Embryonic facial prominence (tissue), 1 donor: ENCODE measurements around the gene GNAO1.

Experiments used
- DNase-seq: peaks from one replicate; pipeline ENCODE4 v3.0.0-alpha.2; 2016; ENCODE audit errors: extremely low spot score

GNAO1 gene

GRCh38 chr16:56332464-56333079 is 141.3 kb downstream of the GNAO1 start:
- DNase-seq, result no peak

GRCh38 chr16:56334761-56335160 is 143.5 kb downstream of the GNAO1 start:
- no peak for DNase-seq

DNA sequence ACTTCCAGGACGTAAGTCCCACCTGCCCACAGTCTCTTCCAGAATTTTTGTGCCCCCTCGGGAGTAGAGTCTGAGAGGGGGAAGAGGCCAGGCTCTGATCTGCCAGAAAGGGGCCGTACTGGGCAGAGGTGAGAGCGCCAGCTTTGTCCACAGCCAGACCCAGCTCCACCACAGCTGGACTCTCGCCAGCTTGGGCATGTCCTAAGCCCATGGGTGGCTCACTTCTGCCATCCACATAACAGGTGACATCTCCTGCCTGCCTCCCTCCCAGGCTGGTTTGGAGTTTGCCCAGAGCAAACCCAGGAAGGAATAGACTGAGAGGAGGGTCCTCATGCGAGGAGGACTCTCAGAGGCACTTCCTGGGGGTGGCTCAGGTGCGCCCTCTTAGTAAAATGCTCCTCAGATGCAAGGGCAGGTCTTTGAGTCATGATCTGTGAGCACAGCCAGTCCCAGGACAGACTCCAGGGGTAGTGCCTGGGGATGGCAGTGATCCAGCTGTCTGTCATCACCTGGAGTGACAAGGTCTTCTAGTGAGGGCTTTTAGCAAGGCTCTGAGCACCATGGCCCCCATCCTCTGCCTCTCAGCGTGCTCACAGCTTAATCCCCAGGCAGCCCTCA is 144.9 kb downstream of the GNAO1 start:
- DNase-seq, result no peak

GRCh38 chr16:56336711-56337110 is 145.4 kb downstream of the GNAO1 start:
- no peak for DNase-seq

DNA sequence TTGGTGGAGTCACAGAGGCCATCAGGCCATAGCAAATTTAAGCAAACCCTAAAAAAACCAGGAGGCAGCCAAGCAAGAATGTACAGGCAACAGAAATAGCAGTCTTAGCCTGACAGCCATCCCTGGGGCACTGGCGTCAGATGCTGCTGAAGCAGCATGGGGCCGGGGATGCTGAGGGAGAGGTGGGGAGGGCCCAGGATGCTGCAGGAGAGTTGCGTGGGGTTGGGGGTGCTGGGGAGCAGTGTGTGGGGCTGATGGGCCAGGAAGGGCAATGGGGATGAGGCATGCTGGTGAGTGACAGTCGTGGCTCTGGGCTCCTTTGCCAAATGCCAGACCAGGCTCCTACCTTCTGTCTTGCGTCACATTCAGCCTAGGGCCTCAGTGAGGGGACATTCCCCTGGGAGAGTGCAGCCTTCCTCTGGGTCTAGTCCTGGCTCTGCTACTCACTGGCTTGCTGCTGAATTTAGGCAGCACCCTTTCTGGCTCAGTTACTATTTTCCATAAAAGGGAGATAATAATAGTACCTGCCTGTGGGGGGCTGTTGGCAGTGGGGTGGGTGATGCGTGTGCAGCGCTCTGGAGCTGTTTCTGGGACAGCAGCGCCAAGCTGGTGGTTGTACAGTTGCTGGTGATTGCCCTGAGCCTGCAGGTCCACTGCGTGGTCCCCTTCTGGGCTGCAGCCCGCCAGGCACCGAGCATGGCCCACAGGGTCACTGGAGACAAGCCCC is 146.0 kb downstream of the GNAO1 start:
- DNase-seq, result no peak

DNA sequence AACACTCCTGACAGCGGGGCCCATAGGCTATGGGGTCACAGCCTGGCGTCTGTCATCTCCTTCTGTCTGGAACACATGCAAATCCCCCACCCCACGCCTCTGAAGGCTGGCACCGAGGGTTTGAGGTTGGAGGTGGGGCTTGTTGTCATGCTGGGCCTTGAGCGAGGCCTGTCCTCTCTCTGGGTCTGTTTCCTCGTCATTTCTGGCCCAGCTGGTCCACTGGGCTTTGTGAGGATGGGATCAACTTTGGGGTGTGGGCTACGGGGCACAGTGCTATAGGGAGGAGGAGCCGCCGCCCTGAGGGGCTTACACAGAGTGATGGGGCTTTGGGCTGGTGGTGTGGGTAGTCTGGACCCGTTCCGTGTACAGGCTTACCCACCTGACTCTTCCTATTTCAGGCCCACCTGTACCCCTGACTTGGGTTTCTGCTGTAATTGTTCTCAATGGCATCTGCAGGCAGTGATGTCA is 146.6 kb downstream of the GNAO1 start:
- DNase-seq, result no peak

GRCh38 chr16:56338566-56339318 is 147.5 kb downstream of the GNAO1 start:
- DNase-seq, result no peak

- DNase-seq, result no peak
Observed at GRCh38 chr16:56339431-56340195, 148.3 kb downstream of the GNAO1 start.

GRCh38 chr16:56340416-56340815 is 149.1 kb downstream of the GNAO1 start:
- no peak for DNase-seq

DNA sequence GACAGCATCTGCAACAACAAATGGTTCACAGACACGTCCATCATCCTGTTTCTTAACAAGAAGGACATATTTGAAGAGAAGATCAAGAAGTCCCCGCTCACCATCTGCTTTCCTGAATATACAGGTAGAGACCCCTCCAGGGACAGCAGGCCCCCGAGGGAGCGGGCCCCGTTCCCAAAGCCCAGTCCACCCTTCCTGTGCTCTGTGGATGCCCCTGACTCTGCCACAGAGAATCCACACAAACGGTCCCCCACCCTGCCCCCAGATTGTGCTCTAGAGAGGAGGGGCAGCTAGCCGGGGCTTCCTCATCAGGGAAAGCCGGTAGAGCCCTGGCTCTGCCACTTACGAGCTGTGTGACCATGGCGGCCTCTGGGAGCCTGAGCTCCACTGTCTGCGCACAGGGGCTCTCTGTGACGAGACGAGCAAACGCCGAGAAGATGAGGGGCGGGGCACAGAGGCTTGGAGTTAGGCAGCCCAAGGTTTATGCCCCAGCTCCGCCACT is 149.6 kb downstream of the GNAO1 start:
- no peak for DNase-seq

DNA sequence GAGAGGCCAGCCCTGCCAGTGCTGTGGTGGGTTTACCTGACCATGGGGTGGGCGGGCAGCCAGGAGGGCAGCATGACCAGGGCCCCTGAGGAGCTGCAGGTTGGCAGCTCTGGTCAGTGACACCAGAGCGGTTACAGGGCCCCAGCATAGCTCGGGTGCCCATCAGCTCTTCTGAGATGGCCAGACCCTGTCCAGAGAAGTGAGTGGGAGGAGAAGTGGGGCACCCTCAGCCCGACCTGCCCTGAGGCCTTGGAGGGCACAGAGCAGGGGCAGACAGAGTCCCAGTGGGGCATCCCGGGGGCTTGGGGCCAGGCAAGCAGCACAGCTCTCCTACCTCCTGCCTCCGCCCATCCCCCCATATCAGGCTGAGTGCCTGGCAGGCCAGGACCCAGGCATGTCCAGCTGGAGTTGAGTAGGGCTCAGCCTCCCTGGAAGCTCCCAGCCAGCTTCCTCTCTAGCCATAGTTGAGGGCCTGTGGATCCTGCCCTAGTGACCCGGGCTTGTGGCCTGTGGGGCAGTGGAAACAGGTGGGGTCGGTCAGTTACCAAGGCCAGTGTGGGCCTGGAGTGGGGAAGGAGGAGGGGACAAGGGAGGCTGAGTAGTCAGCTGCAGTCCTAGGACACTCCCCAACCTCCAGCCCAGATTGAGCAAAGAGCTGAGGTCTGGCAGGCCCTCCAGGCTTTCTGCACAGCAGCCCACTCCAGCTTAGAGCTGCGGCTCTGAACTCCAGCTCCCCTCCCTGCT is 150.5 kb downstream of the GNAO1 start:
- DNase-seq, result no peak

DNA sequence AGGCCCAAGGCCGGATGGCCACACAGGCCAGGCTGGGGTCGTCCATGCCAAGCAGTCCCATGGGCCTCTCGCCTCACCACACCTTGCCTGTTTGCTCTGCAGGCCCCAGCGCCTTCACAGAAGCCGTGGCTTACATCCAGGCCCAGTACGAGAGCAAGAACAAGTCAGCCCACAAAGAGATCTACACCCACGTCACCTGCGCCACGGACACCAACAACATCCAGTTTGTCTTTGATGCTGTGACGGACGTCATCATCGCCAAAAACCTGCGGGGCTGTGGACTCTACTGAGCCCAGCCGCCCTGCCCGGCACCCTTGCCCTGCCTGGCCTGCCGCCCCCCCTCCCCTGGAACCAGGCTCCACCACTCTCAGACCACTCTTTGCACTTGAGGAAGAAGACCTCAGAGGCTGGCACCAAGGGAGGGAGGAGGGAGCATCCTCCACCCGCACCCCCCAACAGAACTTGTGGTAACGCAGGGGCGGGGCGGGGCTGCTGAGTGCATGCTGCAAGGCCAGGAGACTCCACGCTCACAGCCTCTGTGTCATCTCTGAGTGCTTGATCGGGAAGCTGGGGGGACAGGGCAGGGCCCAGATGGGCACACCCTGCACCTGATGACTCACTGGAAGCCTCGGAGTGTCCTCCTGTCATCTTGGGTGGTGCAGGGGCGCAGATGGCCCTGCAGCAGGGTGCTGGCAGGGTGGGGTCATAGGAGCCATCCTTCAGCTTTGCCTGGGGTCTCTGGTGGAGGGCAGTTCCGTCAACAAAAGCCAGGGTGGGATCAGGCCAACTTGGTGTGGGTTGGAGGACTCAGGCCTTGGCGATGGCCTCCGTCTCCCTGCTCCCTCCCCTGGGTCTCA is 152.6 kb downstream of the GNAO1 start:
- no peak for DNase-seq

DNA sequence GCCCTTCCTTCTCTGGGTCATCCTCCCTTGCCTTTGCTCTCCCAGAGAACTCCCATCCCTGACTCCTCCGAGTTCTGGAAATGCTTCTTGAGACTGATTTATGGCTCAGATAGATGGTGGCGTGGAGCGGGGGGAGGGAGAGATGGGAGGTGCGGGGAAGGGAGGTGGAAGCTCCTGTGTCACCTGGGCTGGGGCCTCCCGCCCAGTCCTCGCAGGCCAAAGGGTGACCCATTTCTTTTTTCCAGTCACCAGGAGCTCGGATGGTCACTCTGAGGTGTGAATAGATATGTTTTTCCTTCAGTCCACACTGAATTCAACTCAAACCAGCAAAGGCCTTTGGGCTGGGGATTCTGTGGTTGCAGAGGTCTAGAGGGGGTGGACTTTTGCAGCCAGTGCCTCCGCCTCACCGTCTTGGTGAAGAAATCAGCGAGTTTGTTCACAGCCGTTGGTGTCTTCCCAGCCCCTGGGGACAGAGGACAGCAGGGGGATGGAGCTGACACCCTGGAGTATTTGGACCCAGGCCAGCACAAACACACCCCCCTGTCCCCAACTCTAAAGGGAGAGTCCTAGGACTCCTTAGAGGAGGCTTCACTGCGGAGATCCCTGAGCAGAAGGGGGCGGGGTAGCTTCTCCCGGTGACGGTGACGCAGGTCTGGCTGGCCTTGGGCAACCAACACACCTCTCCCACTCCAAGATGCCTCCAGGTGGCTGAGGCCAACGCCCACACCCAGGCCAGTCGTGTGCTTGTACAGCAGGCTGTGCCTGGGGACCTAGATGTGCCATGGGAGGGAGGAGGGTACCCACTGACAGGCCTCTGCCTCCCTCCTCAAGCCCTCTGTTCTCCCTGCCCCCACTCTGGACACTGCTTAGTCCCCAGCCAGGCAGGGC is 153.5 kb downstream of the GNAO1 start:
- no peak for DNase-seq

- no peak for DNase-seq
Observed at GRCh38 chr16:56345406-56346050, 154.2 kb downstream of the GNAO1 start.

DNA sequence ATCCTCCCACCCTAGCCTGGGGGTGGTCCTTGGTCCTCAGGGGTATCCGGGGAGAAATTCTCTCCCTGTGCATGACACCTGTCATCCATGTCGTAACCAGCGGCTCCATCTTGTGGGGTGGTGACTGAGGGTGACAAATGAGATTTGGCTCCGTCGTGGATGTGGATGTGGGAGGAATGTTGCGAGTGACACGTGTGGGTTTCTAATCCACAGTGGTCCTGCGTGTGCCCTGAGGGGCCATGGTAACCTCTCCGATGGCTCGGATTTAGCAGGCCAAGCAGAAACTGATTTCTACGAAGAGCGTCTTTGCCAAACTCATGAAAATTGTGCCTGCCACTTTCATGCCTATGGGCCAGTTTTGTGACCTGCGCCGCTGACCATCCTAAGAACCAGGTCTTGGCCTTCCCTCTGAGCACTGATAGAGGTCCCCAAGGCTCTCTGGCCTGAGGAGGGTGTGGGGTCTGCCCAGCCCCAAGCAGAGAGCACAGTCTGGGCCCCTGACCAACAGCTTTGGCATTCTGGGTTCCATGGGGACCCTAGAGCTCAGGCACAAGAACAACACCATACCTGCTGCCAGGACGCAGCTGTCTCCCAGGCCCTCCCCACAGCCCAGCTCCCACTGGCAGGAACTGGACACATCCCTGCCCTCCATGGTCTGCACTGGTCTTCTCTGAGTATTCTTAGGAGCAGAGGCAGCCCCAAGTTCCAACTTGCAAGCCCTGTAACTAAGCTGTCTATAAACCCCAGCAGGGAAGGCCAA is 155.0 kb downstream of the GNAO1 start:
- no peak for DNase-seq

GRCh38 chr16:56347166-56347565 is 155.9 kb downstream of the GNAO1 start:
- no peak for DNase-seq

GRCh38 chr16:56347670-56348069 is 156.4 kb downstream of the GNAO1 start:
- DNase-seq, result no peak
